HG02970 (cell line): ENCODE results near the gene BACE1-AS.
"Not testable (repeated sequence)": the region's sequence is repeated elsewhere in the genome, so short reads cannot be mapped to it uniquely, and the experiment has no call there.

Experiments used
- ATAC-seq: cut with Tn5 transposase; IDR thresholded peaks from one replicate; pipeline ENCODE4 v1.9.1; 2021; ENCODE audit warnings: mild to moderate bottlenecking, moderate library complexity, moderate number of reproducible peaks; ENCODE audit not compliant: unreplicated experiment, low FRiP score

The BACE1-AS gene

DNA sequence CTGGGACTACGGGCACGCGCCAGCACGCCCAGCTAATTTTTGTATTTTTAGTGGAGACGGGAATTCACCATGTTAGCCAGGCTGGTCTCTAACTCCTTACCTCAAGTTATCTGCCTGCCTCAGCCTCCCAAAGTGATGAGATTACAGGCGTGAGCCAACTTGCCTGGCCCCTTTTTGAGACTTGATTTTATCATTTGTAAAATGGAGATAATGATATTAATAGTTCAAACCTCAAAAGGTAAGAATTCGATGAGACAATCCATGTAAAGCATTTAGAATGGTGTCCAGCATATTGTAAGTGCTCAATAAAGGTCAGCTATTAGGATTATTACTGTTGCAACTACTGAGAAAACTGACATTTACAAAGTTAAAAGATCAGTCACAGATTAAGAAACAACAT, 27.6 kb downstream of the BACE1-AS start:
- no peak for ATAC-seq

DNA sequence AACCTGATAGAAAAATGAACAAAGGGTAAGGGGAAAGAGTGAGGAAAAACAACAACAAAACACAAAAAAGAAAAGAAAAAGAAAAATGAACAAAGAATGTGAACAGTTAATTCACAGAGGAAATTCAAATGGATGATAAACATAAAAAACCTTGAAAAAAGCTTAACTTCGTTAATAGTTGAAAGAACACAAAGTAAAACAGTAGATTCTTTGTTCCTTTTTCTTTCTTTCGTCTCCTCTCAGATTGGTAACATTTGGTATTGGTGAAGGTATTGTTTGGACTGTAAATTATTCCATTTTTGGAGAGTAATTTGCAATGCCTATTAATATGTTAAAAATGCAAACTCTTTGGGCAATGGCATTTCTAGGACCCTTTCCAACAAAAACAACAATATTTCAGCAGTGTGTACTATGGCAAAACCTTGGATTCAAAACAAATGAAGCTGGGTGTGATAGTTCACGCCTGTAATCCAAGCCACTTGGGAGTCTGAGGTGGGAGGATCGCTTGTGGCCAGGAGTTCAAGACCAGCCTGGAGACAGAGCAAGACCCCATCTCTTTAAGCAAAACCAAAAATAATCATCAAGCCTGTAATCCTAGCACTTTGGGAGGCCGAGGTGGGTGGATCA, 28.2 kb downstream of the BACE1-AS start:
- no peak for ATAC-seq

DNA sequence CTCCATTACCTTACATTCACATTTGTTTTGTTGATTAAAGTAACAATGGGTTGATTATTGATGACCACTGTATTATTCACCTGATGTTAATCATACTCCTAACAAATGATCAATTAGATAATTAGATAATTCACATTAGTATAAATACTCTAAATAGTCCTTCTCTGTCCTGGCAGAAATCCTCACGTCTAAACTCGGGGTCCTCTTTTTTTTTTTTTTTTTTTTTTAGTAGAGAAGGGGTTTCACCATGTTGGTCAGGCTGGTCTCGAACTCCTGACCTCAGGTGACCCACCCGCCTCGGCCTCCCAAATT, 36.1 kb downstream of the BACE1-AS start:
- not testable (repeated sequence) for ATAC-seq

DNA sequence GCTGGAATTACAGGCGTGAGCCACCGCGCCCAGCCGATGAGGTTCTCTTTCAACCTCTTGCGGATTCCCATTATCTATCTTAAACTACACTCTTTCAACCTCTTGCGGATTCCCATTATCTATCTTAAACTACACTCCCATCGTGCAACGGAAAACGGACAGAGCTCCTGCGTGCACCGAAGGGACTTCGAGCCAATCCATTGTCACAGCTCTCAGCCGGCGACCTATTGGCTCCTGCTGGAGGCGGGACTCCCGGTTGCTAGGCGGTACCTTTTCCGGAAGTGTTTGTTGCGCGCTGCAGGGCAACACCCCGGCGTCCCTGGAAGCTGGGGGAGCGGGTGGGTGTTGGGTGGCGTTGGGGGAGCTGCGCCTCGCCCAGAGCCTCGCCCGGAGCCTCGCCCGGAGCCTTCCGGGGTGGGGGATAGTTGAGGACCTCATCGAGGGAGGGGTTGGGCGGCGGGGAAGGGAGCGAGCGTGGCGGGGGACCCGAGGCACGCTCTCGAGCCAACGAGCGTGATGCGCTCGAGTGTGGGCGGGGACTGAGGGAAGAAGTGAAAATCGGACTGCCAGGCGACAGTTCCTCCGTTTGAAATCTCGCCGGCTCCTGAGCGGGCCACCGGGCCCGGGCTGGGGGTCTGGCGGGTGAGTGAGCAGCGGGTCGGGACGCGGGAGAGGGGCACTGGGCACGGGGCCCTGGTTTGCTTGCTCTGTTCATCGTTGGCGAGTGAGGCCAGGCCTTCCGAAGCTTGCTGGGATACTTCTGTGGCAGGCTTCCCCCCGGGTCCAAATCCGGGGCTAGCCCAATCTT, 36.6 kb downstream of the BACE1-AS start, which contains the start of gene CEP164:
Gene CEP164, plus strand, starts transcription at position 288 of the 808 bp plus-strand sequence. CDS start 10,733 bp downstream, outside the sequence.
- ATAC-seq, result peak; percentile 95

DNA sequence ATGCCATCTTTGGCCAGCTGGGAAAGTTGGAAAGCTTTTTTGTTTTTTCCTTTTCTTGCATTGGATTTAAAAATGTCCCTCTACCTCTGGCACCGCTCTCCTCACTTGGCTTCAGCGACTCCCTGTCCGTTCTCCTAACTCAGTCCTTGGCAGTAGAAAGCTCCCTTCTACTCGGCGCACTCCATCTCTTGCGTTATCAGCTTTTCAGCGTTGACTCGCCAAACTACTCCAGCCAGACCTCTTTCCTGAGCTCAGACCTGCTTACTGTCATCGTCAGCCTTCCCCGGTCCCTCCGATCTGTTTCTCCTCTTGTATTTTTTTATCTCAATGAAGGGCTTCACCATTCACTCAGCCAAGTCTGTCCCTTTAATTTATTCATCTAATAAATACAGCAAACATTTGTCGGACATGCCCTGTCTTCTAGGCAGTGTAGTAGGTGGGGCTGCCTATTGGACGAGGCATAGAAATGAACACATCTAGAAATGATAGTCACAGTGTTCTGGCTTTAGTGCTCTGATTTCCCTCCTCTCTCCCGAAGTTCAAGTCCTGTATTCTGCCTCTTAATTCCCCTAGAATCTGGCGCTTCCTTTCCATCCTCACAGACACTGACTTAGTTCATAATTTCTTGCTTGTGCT, 37.3 kb downstream of the BACE1-AS start:
- peak; percentile 4 for ATAC-seq

DNA sequence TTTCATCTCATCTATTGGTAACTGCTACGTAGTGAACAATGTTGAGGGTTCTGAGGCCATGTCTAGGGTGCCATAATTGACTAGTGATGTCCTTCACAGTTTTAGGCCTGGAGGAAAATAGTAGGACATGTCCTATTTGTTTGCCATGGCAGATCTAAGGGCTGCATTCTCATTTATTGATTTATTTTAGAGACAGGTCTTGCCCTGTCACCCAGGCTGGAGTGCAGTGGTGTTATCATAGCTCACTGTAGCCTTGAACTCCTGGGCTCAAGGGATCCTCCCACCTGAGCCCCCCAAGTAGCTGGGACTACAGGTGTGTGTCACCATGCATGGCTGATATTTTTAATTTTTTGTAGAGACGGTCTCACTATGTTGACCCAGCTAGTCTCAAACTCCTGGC, 41.7 kb downstream of the BACE1-AS start:
- no peak for ATAC-seq

DNA sequence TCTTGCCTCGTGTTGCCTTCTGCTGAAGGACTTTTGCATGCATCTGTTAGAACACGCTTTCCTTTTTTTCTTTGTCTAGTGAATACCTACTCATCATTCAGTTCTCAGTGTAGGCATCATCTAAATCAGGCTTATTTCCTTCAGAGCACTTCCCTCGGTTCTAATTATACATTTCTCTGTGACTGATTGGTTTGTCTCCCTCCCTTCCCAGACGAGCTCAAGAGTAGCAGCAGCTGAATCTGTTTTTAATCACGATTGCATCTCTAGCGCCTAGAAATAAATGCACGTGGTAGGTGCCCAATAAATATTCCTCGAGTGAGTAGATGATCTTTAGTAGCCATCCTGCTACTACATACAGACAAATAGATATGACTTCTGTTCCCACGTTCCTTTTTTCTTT, 42.8 kb downstream of the BACE1-AS start:
- no peak for ATAC-seq

DNA sequence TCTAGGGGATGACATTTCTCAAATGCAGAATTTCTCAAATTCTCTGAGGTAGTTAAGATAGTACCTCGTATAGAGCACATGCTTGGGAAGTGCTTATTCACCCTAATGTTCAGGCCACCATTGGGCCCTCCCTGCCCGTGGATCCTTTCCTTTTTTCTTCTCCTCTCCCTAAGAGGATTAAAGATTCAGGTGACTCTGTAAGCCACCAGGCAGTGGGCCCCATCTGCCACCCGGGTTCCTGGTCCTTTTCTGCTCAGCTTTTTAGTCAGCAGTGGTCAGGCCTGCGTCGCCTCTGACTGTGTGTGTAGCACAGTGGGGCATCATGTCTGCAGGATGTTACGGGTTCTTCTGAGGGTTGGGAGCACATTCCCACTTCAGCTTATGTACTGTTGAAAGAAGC, 43.8 kb downstream of the BACE1-AS start:
- ATAC-seq, result no peak

DNA sequence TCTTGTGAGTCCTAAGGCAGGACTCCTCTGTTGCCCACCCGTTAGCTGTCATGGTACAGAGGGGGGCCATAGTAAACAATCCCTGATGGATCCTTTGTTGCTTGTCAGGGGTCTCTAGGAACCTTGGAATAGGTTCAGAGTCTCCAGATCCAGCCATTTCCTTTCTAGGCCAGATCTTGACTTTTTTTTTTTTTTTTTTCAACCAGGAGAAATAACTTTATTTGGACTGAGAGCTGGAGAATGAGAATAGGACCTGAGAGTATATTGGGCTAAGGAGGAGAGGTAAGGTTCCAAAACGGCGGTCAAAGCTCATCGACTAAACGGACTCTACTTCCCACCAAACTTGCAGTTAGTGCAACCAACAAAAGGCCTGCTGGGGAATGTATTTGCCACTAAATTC, 44.3 kb downstream of the BACE1-AS start:
- no peak for ATAC-seq

DNA sequence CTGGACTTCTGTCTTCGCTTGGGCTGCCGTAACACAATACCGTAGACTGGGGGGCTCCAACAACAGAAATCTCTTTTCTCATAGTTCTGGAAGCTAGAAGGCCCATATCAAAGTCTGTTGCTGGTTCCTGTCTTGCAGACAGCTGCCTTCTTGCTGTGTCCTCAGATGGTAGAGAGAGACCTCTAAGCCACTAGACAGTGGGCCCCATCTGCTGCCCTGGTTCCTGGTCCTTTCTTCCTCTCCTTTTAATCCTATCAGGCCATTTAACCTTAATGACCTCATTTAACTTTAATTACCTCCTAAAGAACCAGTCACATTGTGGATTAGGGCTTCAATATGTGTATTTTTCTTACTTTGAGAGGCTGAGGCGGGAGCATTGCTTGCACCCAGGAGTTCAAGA, 45.9 kb downstream of the BACE1-AS start:
- no peak for ATAC-seq
